Measurements from ENCODE around the gene IL4R. TPM values are rescaled to one million over a fixed set of nuclear protein-coding genes. Genes with fewer than 3 reads are reported as not detected.

IL4R gene
- 28.8 and 36.0 TPM in 2 replicates for total RNA-seq

DNA sequence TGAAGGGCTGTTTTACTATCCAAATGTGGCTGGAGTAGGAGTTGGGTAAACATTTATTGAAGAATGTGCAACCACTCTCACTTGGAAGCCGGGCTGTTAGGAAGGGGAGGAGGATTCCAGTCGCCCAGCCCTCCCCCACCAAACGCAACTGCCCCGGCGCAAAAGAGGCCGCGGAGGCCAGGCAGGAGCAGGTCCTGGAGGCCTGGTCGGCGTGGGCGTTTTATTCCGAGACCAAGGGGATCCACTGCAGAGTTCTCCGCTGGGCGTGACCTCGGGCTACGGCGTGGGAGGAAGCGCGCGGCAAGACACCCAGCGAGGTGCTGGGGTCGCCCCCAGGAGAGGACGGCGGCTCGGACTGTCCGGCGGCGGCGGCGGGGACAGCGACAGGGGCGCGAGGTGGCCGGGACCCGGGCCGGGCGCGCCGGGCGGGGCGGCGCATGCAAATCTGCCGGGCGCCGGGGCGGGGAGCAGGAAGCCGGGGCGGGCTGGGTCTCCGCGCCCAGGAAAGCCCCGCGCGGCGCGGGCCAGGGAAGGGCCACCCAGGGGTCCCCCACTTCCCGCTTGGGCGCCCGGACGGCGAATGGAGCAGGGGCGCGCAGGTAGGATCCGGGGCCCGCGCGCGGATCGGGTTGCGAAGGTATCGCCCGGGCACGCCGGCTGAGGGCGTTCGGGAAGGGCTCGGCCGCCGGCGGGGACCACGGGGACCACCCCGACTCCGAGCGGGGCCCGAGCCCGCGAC, at the start of gene IL4R:
Gene IL4R (plus strand): TSS at position 553 of the 739 bp plus-strand sequence. CDS start 26,230 bp downstream, outside the sequence.

DNA sequence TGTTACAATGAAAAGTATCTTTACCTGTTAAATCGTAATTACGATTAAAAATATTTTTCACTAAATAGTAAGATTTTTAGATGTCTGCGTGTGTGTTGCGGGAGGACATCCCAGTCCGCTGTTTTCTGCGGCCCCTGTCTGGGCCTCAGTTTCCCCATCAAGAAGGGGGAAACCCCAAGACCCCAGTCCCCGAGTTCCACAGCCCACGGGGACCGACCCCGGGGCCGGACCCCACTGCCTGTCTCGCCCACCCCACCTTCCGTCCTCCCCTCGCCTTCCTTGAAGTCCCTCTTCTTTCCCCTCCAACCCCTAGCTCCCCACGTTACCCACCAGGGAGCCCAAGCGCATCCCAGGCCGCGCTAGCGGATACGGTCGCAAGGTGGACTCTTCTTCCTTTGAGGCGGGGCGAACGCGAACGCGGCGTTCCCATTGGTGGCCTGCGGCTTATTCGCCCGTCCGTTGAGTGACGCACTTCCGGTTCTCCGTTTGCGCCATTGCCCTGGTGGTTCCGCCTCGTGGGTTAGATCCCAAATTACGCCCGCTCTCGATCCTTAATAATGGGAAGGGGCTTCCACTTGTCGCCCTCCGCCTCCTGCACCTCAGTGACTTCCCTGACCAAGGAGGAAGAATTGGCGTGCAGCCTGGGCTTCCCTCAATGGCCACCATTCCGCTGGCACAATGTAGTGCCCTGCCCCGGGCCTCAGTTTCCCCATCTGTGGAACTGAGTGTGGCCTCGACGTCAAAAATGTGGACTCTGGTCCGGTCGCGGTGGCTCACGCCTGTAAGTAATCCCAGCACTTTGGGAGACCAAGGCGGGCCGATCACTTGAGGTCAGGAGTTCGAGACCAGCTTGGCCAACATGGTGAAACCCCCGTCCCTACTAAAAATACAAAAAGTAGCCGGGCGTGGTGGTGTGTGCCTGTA, 45.1 kb upstream of the IL4R start, which contains the start of gene NSMCE1:
Gene NSMCE1 (minus strand): TSS at position 397 of the 924 bp plus-strand sequence. CDS start 11,202 bp downstream, outside the sequence.

GRCh38 chr16:27401768-27402568, 88.2 kb downstream of the IL4R start, which contains the start of gene IL21R:
TSS of gene IL21R (plus strand) at chr16:27402174. CDS start at chr16:27430072, 27,898 bp downstream.

Other genes starting within 250 kb of the IL4R start
- gene C16orf82, start 247.0 kb upstream of the IL4R start, total RNA-seq, result not detected in 2 replicates
- gene KDM8, start 110.4 kb upstream of the IL4R start, total RNA-seq, result 2.6 and 9.0 TPM in 2 replicates
- gene NSMCE1, start 45.2 kb upstream of the IL4R start, total RNA-seq, result 77.3 and 86.1 TPM in 2 replicates
- 36.2 and 39.2 TPM in 2 replicates for gene IL21R, start 88.2 kb downstream of the IL4R start, total RNA-seq
- 64.3 and 122 TPM in 2 replicates for gene GTF3C1, start 235.9 kb downstream of the IL4R start, total RNA-seq
- gene KATNIP, start 236.2 kb downstream of the IL4R start, total RNA-seq, result 9.7 and 10.4 TPM in 2 replicates

Data from myometrial cell (primary cell).